Stromal cell of bone marrow (primary cell): ENCODE data around the gene SMIM1.

Experiments
- DNase-seq: peaks from one replicate; pipeline ENCODE4 v3.0.0-alpha.2; 2012; ENCODE audit warnings: low read depth

The SMIM1 gene, protein sequence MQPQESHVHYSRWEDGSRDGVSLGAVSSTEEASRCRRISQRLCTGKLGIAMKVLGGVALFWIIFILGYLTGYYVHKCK

GRCh38 chr1:3772715-3773571 lies at the start of gene SMIM1:
SMIM1 (plus strand) TSS chr1:3772749; CDS start chr1:3775374, 2,625 bp downstream.
- DNase-seq, result no peak

DNA sequence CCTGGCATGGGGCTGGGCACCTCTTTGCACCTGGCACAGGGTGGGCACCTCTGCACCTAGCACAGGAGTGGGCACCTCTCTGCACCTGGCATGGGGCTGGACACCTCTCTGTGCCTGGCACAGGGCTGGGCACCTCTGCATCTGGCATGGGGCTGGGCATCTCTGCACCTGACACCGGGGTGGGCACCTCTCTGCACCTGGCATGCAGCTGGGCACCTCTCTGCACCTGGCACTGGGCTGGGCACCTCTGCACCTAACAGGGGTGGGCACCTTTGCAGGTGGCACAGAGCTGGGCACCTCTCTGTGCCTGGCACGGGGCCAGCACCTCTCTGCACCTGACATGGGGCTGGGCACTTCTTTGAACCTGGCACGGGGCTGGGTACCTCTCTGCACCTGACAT lies 49.7 kb upstream of the SMIM1 start:
- no peak for DNase-seq

DNA sequence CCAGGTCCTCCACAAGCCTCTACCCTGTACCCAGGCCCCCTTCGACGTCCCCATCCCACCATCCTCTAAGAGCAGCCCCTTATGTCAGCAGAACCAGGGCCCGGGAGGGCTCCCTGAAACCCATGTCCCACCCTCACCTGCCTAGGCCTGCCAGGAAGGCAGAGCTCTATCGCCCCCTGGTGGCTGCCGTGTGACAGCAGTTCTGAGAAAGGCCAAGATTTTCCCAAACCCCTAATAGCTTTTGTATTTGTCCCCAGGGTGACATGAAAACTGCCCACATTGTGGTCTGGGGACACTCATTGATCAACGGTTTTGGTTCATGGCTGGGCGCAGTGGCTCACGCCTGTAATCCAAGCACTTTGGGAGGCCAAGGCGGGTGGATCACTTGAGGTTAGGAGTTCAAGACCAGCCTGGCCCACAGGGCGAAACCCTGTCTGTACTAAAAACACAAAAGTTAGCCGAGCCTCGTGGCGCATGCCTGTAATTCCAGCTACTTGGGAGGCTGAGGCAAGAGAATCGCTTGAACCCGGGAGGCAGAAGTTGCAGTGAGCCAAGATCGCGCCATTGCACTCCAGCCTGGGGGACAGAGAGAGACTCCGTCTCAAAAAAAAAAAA lies 48.0 kb upstream of the SMIM1 start:
- DNase-seq, result peak; percentile 28

- DNase-seq, result no peak
Observed at GRCh38 chr1:3725366-3725765, 47.2 kb upstream of the SMIM1 start.

DNA sequence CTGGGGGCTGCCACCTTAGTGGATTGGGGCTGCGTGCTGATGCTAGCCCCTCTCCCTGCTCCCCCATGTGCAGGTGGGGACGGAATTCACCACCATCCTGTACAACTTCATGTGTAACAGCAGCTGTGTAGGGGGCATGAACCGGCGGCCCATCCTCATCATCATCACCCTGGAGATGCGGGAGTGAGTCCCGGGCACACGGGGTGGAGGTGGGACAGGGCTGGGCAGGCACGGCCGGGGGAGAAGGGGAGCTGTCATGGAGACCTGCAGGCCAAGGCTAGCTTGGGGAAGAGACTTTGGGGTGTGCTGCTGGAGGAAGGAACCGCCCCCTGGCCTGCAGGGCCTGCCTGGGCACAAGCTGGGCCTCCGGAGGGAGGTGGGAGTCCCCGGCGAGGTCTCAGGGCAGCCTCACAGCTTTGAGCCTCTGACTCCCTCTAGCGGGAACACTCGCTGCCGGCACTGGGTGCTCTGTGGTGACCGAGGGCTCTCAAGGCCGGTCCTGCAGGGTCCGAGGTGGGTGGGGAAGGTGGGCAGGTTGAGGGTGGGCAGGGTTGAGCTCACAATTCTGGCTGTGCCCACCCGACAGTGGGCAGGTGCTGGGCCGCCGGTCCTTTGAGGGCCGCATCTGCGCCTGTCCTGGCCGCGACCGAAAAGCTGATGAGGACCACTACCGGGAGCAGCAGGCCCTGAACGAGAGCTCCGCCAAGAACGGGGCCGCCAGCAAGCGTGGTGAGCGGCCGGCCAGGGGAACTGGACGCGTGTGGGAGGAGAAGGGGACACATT lies 45.3 kb upstream of the SMIM1 start:
- no peak for DNase-seq

DNA sequence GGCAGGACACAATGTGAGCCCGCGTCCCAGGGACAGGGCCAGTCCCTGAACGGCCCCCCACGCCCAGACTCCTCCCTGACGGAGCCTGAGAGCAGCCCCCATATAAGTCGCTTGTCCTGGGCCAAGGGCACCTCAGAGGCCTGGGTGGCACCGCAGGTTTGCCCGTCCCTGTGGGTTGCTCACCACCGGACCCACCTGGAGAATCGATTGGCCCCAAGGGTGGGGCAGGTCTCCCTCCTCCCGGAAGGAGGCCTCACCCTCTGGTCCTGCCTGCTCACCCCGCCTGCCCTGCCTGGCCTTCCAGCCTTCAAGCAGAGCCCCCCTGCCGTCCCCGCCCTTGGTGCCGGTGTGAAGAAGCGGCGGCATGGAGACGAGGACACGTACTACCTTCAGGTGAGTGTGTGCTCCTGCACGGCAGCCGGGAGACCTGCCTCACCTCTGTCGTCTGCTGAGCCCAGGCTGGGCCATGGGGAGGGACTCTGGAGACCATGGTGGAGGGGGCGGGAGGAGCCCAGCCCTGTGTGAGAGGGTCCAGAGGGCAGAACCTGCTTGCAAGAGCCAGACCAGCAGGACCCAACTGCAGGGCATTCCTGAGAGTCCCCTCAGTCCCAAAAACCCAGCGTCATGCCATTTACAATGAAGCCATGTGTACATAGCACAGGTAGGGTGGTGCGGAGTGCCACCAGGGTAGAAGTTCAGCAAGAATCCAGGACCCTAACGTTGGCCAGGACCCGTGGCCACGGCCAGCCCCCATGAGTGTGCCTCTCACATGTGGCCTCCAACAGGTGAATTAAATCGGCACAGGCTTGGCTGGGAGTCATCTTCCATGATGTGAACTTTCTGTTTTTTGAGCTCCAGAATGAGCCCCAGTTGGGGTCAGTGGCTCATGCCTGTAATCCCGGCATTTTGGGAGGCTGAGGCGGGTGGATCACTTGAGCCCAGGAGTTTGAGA lies 44.4 kb upstream of the SMIM1 start:
- no peak for DNase-seq

GRCh38 chr1:3729594-3730542 lies 42.7 kb upstream of the SMIM1 start:
- DNase-seq, result no peak

DNA sequence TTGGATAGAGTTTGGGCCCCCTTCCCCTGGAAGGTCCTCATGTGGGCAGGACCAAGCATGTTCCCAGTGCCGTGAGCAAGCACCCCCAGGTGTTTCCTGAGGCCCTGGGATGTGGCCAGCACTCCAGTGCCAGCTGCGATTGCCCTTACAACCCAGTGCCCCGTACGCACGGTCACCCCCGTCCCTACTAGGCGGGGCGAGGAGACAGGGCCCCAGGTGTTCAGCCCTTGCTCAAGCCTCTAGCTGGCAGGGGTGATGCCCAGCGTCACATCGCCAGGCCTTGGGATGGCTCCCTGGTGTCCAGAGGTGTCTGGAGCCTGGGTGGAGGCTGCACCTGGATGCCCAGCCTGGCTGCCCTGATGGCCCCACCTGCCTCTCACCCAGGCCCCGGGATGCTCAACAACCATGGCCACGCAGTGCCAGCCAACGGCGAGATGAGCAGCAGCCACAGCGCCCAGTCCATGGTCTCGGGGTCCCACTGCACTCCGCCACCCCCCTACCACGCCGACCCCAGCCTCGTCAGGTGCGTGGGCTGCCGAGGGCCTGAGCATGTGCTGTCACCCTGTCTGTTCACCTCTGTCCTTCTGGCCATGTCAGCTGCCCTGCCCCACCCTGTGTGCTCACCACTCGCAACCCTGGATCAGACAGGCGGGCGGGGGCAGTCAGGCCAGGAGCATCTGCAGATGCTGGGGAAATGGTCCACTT lies 41.9 kb upstream of the SMIM1 start:
- no peak for DNase-seq

GRCh38 chr1:3731583-3732433 lies 40.7 kb upstream of the SMIM1 start:
- DNase-seq, result no peak

DNA sequence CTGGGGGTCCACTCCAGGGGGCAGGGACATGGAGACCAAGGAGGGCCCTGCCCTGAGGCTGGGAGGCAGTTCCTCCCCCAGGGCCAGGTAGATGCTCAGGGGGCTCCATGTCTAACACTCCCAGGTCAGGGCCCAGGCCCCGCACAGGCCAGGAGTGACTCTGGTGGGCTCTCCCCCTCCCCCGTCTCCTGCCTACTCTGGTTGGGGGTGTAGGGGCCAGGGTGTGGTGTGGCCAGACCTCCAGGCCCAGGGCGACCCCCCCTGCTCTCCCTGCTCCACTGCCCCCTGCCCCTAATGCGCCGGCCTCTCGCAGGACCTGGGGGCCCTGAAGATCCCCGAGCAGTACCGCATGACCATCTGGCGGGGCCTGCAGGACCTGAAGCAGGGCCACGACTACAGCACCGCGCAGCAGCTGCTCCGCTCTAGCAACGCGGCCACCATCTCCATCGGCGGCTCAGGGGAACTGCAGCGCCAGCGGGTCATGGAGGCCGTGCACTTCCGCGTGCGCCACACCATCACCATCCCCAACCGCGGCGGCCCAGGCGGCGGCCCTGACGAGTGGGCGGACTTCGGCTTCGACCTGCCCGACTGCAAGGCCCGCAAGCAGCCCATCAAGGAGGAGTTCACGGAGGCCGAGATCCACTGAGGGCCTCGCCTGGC lies 40.0 kb upstream of the SMIM1 start:
- no peak for DNase-seq

DNA sequence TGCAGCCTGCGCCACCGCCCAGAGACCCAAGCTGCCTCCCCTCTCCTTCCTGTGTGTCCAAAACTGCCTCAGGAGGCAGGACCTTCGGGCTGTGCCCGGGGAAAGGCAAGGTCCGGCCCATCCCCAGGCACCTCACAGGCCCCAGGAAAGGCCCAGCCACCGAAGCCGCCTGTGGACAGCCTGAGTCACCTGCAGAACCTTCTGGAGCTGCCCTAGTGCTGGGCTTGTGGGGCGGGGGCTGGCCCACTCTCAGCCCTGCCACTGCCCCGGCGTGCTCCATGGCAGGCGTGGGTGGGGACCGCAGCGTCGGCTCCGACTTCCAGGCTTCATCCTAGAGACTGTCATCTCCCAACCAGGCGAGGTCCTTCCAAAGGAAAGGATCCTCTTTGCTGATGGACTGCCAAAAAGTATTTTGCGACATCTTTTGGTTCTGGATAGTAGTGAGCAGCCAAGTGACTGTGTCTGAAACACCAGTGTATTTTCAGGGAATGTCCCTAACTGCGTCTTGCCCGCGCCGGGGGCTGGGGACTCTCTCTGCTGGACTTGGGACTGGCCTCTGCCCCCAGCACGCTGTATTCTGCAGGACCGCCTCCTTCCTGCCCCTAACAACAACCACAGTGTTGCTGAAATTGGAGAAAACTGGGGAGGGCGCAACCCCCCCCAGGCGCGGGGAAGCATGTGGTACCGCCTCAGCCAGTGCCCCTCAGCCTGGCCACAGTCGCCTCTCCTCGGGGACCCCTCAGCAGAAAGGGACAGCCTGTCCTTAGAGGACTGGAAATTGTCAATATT lies 39.3 kb upstream of the SMIM1 start:
- DNase-seq, result no peak

GRCh38 chr1:3733883-3734589 lies 38.5 kb upstream of the SMIM1 start:
- DNase-seq, result no peak

DNA sequence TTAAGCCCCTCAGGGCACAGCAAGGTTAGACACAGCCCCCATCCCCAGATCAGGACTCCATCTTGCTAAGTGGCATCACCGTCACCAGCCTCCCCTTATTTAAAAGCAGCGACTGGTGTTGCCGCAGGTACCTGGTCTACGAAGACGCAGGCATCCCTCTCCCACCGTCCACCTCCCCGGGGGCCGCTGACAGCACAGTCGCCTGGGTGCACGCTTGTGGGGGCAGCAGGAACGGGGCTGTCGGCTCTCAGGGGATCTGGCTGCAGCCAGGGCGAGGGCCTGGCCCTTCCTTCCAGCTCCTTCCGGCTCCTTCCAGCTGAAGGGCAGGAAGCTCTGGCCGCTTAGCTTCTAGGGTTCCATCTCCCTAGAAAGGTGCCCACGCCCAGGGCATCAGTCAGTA lies 37.9 kb upstream of the SMIM1 start:
- DNase-seq, result no peak

DNA sequence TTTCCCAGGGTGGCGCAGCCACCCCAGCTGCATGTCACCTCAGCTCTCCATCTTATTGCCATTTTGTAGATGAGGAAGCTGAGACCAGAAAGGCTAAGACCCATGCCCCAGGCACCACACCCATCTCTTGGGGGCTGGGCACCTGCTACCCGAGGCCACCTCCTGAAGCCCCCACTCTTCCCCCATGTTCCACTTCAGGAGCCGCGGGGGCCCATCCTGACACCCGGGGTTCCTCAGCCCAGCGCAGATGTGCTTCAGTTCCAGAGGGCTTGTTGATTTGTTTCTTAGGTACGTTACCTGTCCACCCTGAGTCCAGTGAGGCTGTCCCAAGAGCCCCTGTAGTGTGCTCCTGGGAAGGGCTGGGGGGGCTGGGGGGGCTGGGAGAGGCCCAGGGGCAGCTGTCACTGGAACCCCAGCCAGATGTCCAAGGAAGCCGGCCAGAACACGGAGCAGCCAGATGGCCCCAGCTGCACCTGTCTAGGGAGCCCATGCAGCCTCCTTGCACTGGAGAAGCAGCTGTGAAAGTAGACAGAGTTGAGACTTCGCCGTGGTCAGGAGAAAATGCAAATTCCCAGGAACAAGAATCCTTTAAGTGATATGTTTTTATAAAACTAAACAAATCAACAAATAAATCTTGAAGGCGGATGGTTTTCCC lies 37.4 kb upstream of the SMIM1 start:
- DNase-seq, result no peak

GRCh38 chr1:3735688-3736087 lies 36.9 kb upstream of the SMIM1 start:
- no peak for DNase-seq

DNA sequence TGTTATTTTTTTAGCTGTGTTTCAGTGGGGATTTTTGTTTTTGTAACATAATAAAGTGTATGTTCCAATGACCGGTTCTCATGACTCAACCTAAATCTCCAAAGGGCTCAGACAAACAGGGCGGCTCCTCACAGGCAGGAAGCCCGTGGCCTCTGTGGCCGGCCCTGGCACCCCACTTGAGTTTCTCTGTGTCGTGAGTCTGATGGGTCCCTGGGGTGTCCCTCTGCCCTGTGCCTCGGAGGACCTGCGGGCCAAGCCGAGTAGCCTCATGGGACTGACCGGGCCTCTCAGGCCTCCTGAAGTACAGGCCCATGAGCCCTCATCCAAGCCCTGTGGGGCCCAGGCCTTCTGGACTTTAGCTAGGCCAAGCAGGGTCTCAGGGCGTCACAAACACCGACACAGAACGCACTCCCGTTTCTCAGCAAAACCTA lies 36.4 kb upstream of the SMIM1 start:
- DNase-seq, result peak; percentile 45
